GDM1 (cell line): ENCODE measurements around the gene TSPAN18.

ENCODE experiments used
- DNase-seq: peaks from one replicate; lab custom pipeline; 2025; lab: John Stamatoyannopoulos, UW

TSPAN18 gene

GRCh38 chr11:44959064-44959463 lies 232.3 kb downstream of the TSPAN18 start:
- DNase-seq = no peak

GRCh38 chr11:44960200-44960845 lies 233.6 kb downstream of the TSPAN18 start:
- DNase-seq = no peak

DNA sequence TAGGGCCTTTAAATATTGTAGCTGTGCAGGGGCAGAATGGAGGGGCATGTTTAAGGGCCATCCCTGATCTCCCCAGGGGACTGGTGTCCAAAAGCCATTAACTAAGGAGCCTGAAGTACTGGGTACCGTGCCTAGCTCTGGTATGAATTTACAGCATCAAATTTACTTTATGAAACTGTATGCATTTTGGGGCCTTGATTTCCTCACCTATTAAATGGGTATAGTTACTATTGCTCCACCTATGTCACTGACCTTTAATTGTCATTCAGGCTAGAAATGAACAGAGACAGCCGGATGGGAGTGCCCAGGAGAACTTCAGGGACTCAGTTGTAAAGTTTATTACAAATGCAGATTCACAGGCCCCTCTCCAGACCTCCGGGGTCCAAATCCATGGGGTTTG lies 235.7 kb downstream of the TSPAN18 start:
- DNase-seq = no peak

- DNase-seq = no peak
Observed at GRCh38 chr11:44963136-44963535, 236.4 kb downstream of the TSPAN18 start.

DNA sequence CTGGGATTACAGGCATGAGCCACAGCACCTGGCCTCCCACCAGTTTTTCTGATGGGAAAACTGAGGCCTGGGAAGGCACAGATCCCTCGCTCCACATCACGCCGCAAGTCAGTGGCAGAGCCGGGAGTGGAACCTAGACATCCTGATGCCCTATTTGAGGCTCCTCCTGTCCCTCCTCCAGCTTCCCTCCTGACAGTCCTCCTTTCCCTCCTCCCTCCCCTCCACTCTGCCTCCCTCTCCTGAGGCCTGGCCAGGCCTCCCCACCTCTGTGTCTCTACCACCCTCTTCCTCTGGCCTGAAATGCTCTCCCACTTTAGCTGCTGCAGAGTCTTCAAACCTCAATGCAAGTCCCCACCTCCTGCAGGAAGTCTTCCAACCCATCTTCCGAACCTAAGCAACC lies 237.2 kb downstream of the TSPAN18 start:
- no peak for DNase-seq

- no peak for DNase-seq
Observed at GRCh38 chr11:44964526-44965209, 237.9 kb downstream of the TSPAN18 start.

GRCh38 chr11:44966694-44967093 lies 239.9 kb downstream of the TSPAN18 start:
- no peak for DNase-seq

- no peak for DNase-seq
Observed at GRCh38 chr11:44967930-44968496, 241.3 kb downstream of the TSPAN18 start.

DNA sequence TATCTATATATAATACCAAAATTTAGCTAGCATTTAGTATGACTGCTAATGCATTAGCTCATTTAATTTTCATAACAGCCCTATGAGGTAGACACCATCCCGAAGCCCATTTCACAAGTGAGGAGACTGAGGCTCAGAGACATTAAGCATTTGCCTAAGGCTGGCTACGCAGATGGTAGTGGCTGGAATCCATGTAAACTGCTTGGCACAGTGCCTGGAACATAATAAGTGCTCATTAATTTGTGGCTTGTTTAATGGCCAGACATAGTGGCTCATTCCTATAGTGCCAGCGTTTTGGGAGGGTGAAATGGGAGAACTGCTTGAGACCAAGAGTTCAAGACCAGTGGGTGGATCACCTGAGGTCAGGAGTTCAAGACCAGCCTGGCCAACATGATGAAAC lies 241.7 kb downstream of the TSPAN18 start:
- DNase-seq = no peak

- no peak for DNase-seq
Observed at GRCh38 chr11:44969651-44970252, 243.0 kb downstream of the TSPAN18 start.

DNA sequence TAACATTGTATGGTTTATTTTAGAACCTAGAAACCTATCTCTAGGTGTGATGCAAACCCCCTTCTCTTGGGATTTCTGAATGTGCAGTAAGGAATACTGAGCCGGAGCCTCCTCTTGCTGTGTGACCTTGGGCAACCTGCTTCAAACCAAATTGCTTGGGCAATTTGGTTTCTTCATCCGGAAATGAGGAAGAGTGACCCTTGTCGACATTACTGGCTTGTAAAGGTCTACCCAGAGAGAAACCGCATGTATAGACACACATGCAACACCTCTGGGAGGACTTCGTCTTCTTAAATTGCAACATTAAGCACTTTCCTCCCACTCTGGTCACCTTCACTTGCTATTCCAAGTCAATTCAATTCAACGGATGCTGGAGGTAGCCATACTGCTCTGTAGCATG lies 243.5 kb downstream of the TSPAN18 start:
- DNase-seq = no peak

GRCh38 chr11:44971185-44971584 lies 244.4 kb downstream of the TSPAN18 start:
- no peak for DNase-seq

DNA sequence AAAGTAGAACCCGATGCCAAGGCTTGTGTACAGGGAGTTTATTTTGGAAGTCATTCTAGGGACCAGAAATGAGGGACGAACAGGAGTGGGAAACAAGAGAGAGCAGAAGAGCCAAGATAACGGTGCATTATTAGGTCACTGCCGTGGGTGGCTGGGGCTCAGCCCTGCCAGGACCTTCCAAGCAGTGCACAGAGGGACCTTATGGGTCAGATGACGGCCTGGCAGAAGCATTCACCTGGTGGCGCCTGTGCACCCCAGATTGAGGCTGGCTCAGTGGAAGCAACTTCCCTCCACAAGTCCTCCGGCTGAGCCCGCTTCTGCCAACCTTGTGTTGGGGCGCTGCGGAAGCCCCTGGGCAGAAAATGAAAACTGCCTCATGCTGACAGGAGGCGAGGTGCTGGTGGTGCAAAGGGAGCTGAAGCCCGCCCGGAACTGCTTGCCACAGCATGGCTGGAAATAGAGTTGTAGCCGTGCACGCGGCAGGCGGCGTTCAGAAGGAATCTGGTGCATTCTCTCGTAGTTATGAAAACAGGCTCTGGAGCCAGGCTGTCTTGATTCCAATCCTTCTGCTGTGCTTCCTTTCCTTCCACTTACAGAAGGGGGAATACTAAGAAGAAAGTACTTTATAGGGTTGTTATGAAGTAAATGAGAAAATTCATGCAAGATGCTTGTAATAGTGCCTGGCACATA lies 246.1 kb downstream of the TSPAN18 start:
- no peak for DNase-seq

DNA sequence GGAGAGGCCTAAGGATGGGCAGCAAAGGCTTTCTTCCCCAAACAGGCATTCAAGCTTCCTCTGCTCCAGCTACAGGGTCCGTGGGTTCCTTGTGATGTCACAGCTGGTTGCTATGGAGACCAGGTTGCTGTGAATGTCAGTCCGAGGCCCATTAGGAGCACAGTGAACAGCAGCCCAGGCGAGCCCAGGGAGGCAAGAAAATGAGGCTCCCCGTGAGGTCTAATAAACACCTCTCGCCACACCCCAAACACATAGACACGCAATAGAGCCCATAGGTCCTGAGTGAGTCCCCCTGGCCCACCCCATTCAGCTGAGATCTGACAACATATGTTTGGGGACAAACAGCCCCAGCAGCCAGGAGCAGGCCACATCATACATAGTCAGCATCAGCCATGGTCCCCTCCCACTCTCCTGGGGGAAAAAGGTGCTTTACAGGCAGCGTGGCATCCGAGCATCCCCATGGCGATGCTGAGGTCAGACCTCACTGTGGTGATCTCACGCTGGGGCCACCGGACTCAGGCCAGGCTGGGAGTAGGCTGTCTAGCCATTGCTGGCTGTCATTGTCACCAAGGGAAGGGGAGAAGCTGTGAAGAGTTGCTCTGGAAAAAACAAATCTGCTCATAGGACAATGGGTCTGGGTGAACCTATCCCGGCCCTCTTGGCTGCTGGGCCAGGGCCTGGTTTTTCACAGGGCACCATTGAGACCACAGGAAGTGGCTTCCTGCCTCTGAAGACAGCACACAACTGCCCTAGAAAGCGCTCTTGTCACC lies 247.1 kb downstream of the TSPAN18 start:
- no peak for DNase-seq

DNA sequence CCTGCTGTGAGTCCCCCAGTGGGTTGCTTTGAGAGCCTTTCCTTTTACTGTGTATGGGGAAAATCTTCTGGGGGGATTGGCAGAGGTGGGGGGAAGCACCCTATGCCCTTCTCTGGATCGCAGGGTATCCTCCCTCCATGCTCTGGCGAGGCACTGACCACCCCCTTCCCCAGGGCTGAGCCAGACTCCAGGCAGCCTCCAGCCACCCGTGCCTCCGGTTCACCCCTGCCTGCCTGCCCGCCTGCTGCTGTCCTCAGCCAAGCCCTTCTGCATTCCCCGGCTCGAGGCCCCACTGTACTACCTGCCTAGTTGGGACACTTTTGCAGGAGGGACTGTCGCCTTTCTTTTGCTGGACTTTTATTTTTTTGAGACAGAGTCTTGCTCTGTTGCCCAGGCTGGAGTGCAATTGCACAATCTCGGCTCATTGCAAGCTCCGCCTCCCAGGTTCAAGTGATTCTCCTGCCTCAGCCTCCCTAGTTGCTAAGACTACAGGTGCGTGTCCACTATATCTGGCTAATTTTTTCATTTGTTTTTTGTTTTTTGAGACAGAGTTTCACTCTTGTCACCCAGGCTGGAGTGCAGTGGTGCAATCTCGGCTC lies 247.7 kb downstream of the TSPAN18 start:
- no peak for DNase-seq

DNA sequence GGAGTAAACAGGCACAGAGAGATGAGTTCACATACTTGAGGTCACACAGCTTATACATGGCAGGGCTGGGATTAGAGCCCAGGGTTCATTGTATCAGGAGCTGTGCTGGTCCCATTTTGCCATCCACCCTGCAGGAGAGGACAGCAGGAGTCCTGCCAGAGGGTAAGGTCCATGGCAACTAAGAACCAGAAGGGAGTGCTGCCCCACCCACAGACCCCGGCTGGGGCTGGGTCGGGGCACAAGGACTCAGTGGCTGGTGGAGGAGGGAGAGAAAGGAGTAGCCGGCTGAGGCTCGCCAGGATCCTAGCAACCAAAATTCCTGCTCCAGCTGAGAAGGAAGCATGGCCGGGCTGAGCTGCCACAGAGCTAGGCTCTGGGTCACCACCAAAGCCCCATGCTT lies 249.8 kb downstream of the TSPAN18 start:
- no peak for DNase-seq

- no peak for DNase-seq
Observed at GRCh38 chr11:44977493-44977984, 250.8 kb downstream of the TSPAN18 start.

- no peak for DNase-seq
Observed at GRCh38 chr11:44978274-44978960, 251.7 kb downstream of the TSPAN18 start.

GRCh38 chr11:44978961-44979331 lies 252.2 kb downstream of the TSPAN18 start:
- no peak for DNase-seq

GRCh38 chr11:44979543-44980399 lies 253.0 kb downstream of the TSPAN18 start:
- DNase-seq = no peak
